KMS-11 (cell line): ENCODE data around the gene PRPF19.

Experiments
- H2AFZ ChIP-seq: fragments of 200-600 bp; sonication (generic); 2 replicates; pipeline ENCODE4 v1.6.1; 2016; ENCODE audit warnings: antibody characterized with exemption, mixed run types, low read depth
- H3K27ac ChIP-seq: fragments of 200-600 bp; sonication (generic); 2 replicates; pipeline ENCODE4 v1.6.1; 2016; ENCODE audit warnings: mild to moderate bottlenecking, mixed run types
- H3K27me3 ChIP-seq: fragments of 200-600 bp; sonication (generic); 2 replicates; pipeline ENCODE4 v1.6.1; 2017; ENCODE audit warnings: mild to moderate bottlenecking, low read depth, mixed run types, moderate library complexity; ENCODE audit not compliant: insufficient read depth
- H3K36me3 ChIP-seq: fragments of 200-600 bp; sonication (generic); 2 replicates; pipeline ENCODE4 v1.6.1; 2017; ENCODE audit warnings: mild to moderate bottlenecking, mixed run types; ENCODE audit not compliant: insufficient read depth
- H3K4me1 ChIP-seq: fragments of 200-600 bp; sonication (generic); 2 replicates; pipeline ENCODE4 v1.6.1; 2016; ENCODE audit warnings: mild to moderate bottlenecking, low read depth, mixed run types; ENCODE audit not compliant: poor library complexity, severe bottlenecking
- H3K4me2 ChIP-seq: fragments of 200-600 bp; sonication (generic); 2 replicates; pipeline ENCODE4 v1.7.0; 2016; ENCODE audit warnings: mild to moderate bottlenecking, mixed run types
- H3K4me3 ChIP-seq: fragments of 200-600 bp; sonication (generic); IDR thresholded peaks from 2 replicates; pipeline ENCODE4 v1.6.1; 2017; ENCODE audit warnings: low read depth, low read length, mixed read lengths; ENCODE audit not compliant: insufficient read depth
- H3K79me2 ChIP-seq: fragments of 200-600 bp; sonication (generic); 2 replicates; pipeline ENCODE4 v1.6.1; 2016; ENCODE audit warnings: low read depth, mixed run types; ENCODE audit not compliant: insufficient read depth
- H3K9ac ChIP-seq: fragments of 200-600 bp; sonication (generic); 2 replicates; pipeline ENCODE4 v1.6.1; 2016; ENCODE audit warnings: mild to moderate bottlenecking, mixed run types
- H4K20me1 ChIP-seq: fragments of 200-600 bp; sonication (generic); 2 replicates; pipeline ENCODE4 v1.6.1; 2016; ENCODE audit warnings: mild to moderate bottlenecking, mixed run types; ENCODE audit not compliant: insufficient read depth
- TF ChIP-seq, protein P1 (sequence below): fragments of 200-600 bp; sonication (generic); conservative IDR thresholded peaks from 2 replicates; pipeline ENCODE4 v1.6.1; 2017; ENCODE audit warnings: low read depth, mild to moderate bottlenecking, antibody characterized with exemption, low read length, moderate library complexity, mixed read lengths

PRPF19 gene

GRCh38 chr11:60844045-60844869, 62.1 kb downstream of the PRPF19 start:
- H3K4me2 ChIP-seq: peak overlapping the region; percentile 81
- H3K79me2 ChIP-seq: peaks cover 67% of the 10 kb centered on the region
- H4K20me1 ChIP-seq: no peaks in the 10 kb centered on the region
- no peak overlapping the region for H2AFZ ChIP-seq
- H3K4me3 ChIP-seq: peak overlapping the region; percentile 37
- H3K9ac ChIP-seq: peak overlapping the region; percentile 92; the same call in 1 of the 2 replicates
- no peak overlapping the region for H3K27ac ChIP-seq
- no peaks in the 10 kb centered on the region for H3K27me3 ChIP-seq
- H3K36me3 ChIP-seq: no peaks in the 10 kb centered on the region; the same call in 1 of the 2 replicates
- peaks cover 44% of the 10 kb centered on the region for H3K4me1 ChIP-seq
- TF ChIP-seq, protein P1, sequence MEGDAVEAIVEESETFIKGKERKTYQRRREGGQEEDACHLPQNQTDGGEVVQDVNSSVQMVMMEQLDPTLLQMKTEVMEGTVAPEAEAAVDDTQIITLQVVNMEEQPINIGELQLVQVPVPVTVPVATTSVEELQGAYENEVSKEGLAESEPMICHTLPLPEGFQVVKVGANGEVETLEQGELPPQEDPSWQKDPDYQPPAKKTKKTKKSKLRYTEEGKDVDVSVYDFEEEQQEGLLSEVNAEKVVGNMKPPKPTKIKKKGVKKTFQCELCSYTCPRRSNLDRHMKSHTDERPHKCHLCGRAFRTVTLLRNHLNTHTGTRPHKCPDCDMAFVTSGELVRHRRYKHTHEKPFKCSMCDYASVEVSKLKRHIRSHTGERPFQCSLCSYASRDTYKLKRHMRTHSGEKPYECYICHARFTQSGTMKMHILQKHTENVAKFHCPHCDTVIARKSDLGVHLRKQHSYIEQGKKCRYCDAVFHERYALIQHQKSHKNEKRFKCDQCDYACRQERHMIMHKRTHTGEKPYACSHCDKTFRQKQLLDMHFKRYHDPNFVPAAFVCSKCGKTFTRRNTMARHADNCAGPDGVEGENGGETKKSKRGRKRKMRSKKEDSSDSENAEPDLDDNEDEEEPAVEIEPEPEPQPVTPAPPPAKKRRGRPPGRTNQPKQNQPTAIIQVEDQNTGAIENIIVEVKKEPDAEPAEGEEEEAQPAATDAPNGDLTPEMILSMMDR: no peak

DNA sequence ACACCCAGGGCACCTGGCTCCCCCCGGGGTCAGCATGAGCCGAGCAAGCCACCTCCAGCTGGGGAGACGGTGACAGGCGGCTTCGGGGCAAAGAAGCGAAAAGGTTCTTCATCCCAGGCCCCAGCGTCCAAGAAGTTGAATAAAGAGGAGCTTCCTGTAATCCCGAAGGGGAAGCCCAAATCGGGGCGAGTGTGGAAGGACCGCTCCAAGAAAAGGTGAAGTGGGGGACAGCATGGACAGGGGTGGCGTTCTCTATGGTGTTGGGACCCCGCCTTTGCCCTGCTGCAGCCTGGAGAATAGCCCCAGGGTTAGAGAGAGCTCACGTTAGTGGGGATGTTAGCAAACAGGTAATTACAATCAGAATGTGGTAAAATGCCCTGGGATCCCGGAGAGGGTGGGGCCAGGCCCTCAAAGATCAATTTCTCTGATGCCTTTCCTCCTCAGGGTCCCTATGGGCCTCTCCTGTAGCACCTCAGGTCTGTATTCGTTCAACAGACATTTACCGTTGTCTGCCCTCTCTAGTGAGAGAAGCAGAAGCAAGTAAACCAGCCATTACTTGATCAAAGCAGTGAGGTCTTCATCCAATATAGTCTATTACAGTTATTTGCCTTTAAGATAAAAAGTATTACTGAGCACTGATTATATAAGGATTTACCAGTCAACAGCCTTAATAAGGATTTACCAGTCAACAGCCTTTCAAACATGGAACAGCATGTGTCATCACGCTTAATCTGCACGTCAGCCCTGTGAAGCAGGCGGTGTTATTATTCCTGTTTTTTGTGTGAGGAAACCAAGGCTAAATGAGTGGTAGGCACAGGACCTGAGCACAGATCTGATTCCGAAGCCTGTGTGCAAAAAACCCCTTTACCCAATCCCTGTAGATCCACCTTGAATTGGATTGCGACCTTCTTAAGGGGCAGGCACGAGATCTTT, 63.5 kb downstream of the PRPF19 start:
- Histone ChIP-seq H3K4me2 (peak overlapping the region; percentile 81), H3K27me3 (no peaks in the 10 kb centered on the region), H3K4me1 (peaks cover 57% of the 10 kb centered on the region), H2AFZ (peak overlapping the region; percentile 80; the same call in 1 of the 2 replicates), H3K36me3 (no peaks in the 10 kb centered on the region; the same call in 1 of the 2 replicates), H3K4me3 (peak overlapping the region; percentile 37), H3K79me2 (peaks cover 67% of the 10 kb centered on the region), H3K9ac (peak overlapping the region; percentile 92), H4K20me1 (no peaks in the 10 kb centered on the region), H3K27ac (peak overlapping the region; percentile 72)
- TF ChIP-seq, protein P1: no peak

GRCh38 chr11:60841797-60842667, 64.4 kb downstream of the PRPF19 start, which contains the start of gene CCDC86:
TSS of gene CCDC86 (plus strand) at chr11:60842113. CDS start at chr11:60842125, 12 bp downstream.
- TF ChIP-seq, protein P1: no peak
- Histone ChIP-seq H3K27ac (peak within 1 kb of the TSS; percentile 72), H3K4me1 (peaks cover 66% of the 10 kb centered on the region), H3K27me3 (no peaks in the 10 kb centered on the region), H3K4me3 (no peak within 1 kb of the TSS), H4K20me1 (no peaks in the 10 kb centered on the region), H2AFZ (peak within 1 kb of the TSS; percentile 80), H3K9ac (peak within 1 kb of the TSS; percentile 92), H3K4me2 (peak within 1 kb of the TSS; percentile 93), H3K36me3 (no peaks in the 10 kb centered on the region), H3K79me2 (peaks cover 59% of the 10 kb centered on the region)
